ENCODE results near the gene PLAAT5.
"Not testable (repeated sequence)": the region's sequence is repeated elsewhere in the genome, so short reads cannot be mapped to it uniquely, and the experiment has no call there.

The PLAAT5 gene

DNA sequence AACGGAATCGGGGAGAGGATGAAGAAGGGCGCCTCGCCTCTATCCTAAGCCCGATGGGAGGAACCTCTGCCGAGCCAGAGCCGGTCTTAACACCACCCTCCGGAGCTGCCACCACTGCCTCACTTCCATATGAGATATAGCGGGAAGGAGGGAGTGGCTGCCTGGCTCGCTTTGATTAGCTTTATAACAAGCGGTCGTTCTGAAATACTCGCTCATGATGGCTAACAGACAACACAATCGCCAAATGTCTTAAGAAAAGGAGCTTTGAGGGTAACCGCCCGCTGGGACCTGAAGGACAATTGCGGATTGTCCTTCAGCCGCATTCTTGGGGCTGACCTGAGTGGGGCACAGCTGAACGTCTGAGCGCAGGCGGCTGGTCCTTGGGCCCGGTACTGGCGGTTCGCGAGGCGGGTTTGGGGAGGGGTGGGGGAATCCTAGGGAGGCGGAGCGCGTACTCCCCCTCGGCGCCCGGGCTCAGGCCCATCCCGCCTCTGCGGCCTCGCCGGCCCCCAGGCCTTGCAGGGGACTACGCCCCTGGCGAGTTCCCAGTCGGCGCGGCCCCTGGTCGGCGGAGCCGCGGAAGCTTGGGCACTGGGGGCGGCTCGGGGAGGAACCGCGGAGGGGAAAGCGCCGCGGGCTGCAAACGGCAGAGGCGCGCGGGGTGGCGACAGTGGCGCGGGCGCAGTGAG lies at the start of gene PLAAT5:
TSS of gene PLAAT5 (minus strand) at position 617 of the 689 bp plus-strand sequence. CDS start at position 484, 133 bp downstream.
- Histone ChIP-seq H3K36me3 (ENCODE audit: control insufficient read depth, insufficient read depth, low read length) (no peaks in the 10 kb centered on the region), H3K27me3 (ENCODE audit: control insufficient read depth, insufficient read depth, low read length) (no peaks in the 10 kb centered on the region), H3K9ac (ENCODE audit: low read depth, low read length) (peak within 1 kb of the TSS; percentile 86), H3K4me3 (ENCODE audit: low read depth, low read length) (peak within 1 kb of the TSS; percentile 70), H3K9me3 (ENCODE audit: control insufficient read depth, insufficient read depth, low read length) (peaks cover 4% of the 10 kb centered on the region), H3K4me1 (ENCODE audit: control insufficient read depth, insufficient read depth, low read length) (peaks cover 14% of the 10 kb centered on the region)

GRCh38 chr11:63537293-63538101 lies 46.5 kb upstream of the PLAAT5 start:
- H3K4me1 ChIP-seq (ENCODE audit: control insufficient read depth, insufficient read depth, low read length), result peaks cover 12% of the 10 kb centered on the region
- no peaks in the 10 kb centered on the region for H3K27me3 ChIP-seq (ENCODE audit: control insufficient read depth, insufficient read depth, low read length)
- no peak overlapping the region for H3K4me3 ChIP-seq (ENCODE audit: low read depth, low read length)
- H3K36me3 ChIP-seq (ENCODE audit: control insufficient read depth, insufficient read depth, low read length), result no peaks in the 10 kb centered on the region
- no peaks in the 10 kb centered on the region for H3K9me3 ChIP-seq (ENCODE audit: control insufficient read depth, insufficient read depth, low read length)
- H3K9ac ChIP-seq (ENCODE audit: low read depth, low read length), result no peak overlapping the region

DNA sequence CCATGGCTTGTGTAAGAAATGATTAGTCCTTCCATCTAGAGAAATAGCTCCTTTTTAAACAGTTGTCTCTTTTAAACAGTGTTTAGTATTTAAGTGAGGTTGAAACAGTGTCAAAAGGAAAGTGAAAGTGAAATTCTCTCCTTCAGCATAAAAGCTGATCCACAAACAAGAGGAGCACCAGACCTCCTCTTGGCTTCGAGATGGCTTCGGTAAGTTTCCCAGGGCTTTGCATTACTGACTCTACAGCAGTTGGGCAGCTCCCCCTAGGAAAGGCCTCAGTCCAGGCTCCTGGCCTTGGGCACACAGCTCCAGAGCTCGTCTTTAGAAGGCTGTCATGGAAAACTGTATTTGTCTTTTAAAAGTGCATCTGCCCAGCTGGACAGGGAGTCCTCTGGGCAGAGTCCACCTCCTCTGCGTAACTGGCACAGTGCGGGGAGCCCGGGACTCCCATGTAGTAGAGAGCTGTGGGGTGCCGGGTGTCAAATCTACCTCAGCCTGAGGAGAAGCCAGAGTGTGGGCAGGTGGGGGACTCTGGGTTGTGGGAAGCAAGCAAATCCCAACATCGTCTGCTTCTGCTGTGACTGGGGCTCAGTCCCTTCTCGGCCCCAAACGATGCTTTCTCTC lies 45.8 kb upstream of the PLAAT5 start, which contains the start of gene PLAAT4:
TSS of gene PLAAT4 (plus strand) at position 140 of the 624 bp plus-strand sequence. CDS start at position 201, 61 bp downstream.
- Histone ChIP-seq H3K4me3 (ENCODE audit: low read depth, low read length) (no peak within 1 kb of the TSS), H3K9ac (ENCODE audit: low read depth, low read length) (no peak within 1 kb of the TSS), H3K27me3 (ENCODE audit: control insufficient read depth, insufficient read depth, low read length) (no peaks in the 10 kb centered on the region), H3K36me3 (ENCODE audit: control insufficient read depth, insufficient read depth, low read length) (no peaks in the 10 kb centered on the region), H3K4me1 (ENCODE audit: control insufficient read depth, insufficient read depth, low read length) (peaks cover 17% of the 10 kb centered on the region), H3K9me3 (ENCODE audit: control insufficient read depth, insufficient read depth, low read length) (no peaks in the 10 kb centered on the region)

DNA sequence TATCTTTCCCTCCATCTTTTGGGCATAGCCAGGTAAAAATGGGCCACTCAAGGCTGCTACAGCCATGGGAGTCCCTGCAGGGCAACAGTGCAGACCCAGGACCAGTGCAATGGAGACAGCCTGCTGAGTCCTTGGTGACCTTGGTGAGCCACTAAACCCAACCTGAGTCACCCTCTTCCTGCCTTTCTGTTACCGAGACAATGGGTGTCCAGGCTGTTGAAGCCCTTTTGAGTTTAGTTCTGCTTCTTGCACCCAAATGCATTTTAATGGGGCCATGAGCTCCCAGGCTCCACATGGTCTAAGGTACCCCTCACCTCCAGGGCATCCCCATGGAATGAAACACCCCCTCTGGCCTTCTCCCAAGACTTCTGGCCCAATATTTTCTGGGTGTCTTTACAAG lies 44.8 kb upstream of the PLAAT5 start:
- H3K4me3 ChIP-seq (ENCODE audit: low read depth, low read length), result no peak overlapping the region
- H3K9ac ChIP-seq (ENCODE audit: low read depth, low read length), result no peak overlapping the region
- no peaks in the 10 kb centered on the region for H3K36me3 ChIP-seq (ENCODE audit: control insufficient read depth, insufficient read depth, low read length)
- no peaks in the 10 kb centered on the region for H3K9me3 ChIP-seq (ENCODE audit: control insufficient read depth, insufficient read depth, low read length)
- H3K4me1 ChIP-seq (ENCODE audit: control insufficient read depth, insufficient read depth, low read length), result peaks cover 22% of the 10 kb centered on the region
- no peaks in the 10 kb centered on the region for H3K27me3 ChIP-seq (ENCODE audit: control insufficient read depth, insufficient read depth, low read length)

GRCh38 chr11:63534895-63535461 lies 44.0 kb upstream of the PLAAT5 start:
- Histone ChIP-seq H3K4me1 (ENCODE audit: control insufficient read depth, insufficient read depth, low read length) (peaks cover 24% of the 10 kb centered on the region), H3K9me3 (ENCODE audit: control insufficient read depth, insufficient read depth, low read length) (no peaks in the 10 kb centered on the region), H3K9ac (ENCODE audit: low read depth, low read length) (no peak overlapping the region), H3K36me3 (ENCODE audit: control insufficient read depth, insufficient read depth, low read length) (no peaks in the 10 kb centered on the region), H3K27me3 (ENCODE audit: control insufficient read depth, insufficient read depth, low read length) (no peaks in the 10 kb centered on the region), H3K4me3 (ENCODE audit: low read depth, low read length) (no peak overlapping the region)

DNA sequence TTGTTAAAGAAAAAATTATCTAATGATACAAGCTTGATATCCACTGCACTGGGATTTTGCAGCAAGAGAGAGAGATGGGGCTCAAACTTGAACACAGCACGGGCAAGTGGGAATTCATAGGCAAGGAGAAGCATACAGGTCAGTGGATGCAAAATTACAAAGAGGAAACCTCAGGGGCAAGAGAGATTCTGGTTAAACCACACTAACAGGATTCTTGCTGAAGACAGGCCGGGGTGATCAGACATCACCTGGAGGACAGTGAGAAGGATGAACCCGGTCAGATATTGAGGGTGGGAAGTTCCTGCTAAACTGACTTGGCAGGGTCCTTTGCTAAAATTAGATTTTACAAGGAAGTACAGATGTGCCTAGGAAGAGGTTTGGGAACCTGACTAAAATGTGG lies 43.1 kb upstream of the PLAAT5 start:
- peaks cover 30% of the 10 kb centered on the region for H3K4me1 ChIP-seq (ENCODE audit: control insufficient read depth, insufficient read depth, low read length)
- H3K36me3 ChIP-seq (ENCODE audit: control insufficient read depth, insufficient read depth, low read length), result no peaks in the 10 kb centered on the region
- no peaks in the 10 kb centered on the region for H3K27me3 ChIP-seq (ENCODE audit: control insufficient read depth, insufficient read depth, low read length)
- H3K9ac ChIP-seq (ENCODE audit: low read depth, low read length), result no peak overlapping the region
- H3K9me3 ChIP-seq (ENCODE audit: control insufficient read depth, insufficient read depth, low read length), result no peaks in the 10 kb centered on the region
- no peak overlapping the region for H3K4me3 ChIP-seq (ENCODE audit: low read depth, low read length)

GRCh38 chr11:63532799-63533475 lies 42.0 kb upstream of the PLAAT5 start:
- Histone ChIP-seq H3K36me3 (ENCODE audit: control insufficient read depth, insufficient read depth, low read length) (no peaks in the 10 kb centered on the region), H3K4me1 (ENCODE audit: control insufficient read depth, insufficient read depth, low read length) (peaks cover 34% of the 10 kb centered on the region), H3K4me3 (ENCODE audit: low read depth, low read length) (no peak overlapping the region), H3K9me3 (ENCODE audit: control insufficient read depth, insufficient read depth, low read length) (no peaks in the 10 kb centered on the region), H3K27me3 (ENCODE audit: control insufficient read depth, insufficient read depth, low read length) (no peaks in the 10 kb centered on the region), H3K9ac (ENCODE audit: low read depth, low read length) (peak overlapping the region; percentile 5)

DNA sequence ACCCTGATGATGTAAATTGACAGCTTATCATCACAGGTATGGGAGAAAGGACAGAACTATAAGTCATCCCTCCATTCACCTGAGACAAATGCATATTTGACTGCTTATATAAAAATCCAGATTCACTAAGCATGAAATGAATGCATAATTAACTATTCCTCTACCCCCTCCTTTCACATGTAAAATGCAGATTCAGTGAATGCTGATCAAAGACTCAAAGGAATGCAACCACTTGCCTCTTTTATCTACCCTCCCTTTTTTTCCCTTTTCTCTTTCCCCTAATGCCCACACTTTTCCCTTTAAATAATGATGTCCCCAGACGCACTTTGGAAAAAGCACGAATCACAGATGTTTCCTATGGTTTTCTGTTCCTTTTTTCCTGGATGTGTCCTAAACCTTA lies 41.1 kb upstream of the PLAAT5 start:
- H3K36me3 ChIP-seq (ENCODE audit: control insufficient read depth, insufficient read depth, low read length), result no peaks in the 10 kb centered on the region
- H3K27me3 ChIP-seq (ENCODE audit: control insufficient read depth, insufficient read depth, low read length), result no peaks in the 10 kb centered on the region
- H3K9ac ChIP-seq (ENCODE audit: low read depth, low read length), result peak overlapping the region; percentile 19
- peaks cover 40% of the 10 kb centered on the region for H3K4me1 ChIP-seq (ENCODE audit: control insufficient read depth, insufficient read depth, low read length)
- no peaks in the 10 kb centered on the region for H3K9me3 ChIP-seq (ENCODE audit: control insufficient read depth, insufficient read depth, low read length)
- H3K4me3 ChIP-seq (ENCODE audit: low read depth, low read length), result peak overlapping the region; percentile 10

DNA sequence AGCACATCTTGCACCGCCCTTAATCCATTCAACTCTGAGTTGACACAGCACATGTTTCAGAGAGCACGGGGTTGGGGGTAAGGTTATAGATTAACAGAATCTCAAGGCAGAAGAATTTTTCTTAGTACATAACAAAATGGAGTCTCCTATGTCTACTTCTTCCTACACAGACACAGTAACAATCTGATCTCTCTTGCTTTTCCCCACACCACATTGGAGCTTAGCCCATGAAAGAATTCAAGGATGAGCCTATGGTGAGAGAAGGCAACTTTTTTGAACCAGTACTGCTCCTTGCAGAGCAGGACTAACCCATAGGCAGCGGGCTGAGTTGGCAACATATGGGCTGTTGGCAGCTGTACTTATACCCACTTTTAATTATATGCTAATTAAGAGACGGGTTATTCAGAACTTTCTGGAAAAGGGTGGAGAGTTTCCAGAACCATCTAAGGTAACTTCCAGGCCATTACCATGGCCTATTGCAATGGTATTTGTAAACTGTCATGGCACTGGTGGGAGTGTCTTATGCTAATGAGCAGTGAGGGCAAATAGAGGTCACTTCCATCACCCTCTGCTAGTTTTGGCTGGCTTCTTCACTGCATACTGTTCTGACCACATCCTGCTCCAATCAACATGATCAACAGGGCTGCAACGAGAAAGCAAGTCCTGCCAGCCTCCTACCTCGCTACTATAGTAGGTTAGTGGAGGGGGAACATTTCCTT lies 40.3 kb upstream of the PLAAT5 start:
- H3K27me3 ChIP-seq (ENCODE audit: control insufficient read depth, insufficient read depth, low read length); H3K9me3 ChIP-seq (ENCODE audit: control insufficient read depth, insufficient read depth, low read length); H3K36me3 ChIP-seq (ENCODE audit: control insufficient read depth, insufficient read depth, low read length); H3K4me3 ChIP-seq (ENCODE audit: low read depth, low read length): not testable (repeated sequence)
- peak overlapping the region; percentile 70 for H3K9ac ChIP-seq (ENCODE audit: low read depth, low read length)
- peaks cover 40% of the 10 kb centered on the region for H3K4me1 ChIP-seq (ENCODE audit: control insufficient read depth, insufficient read depth, low read length)

GRCh38 chr11:63530021-63530420 lies 39.1 kb upstream of the PLAAT5 start:
- Histone ChIP-seq H3K4me1 (ENCODE audit: control insufficient read depth, insufficient read depth, low read length) (peaks cover 40% of the 10 kb centered on the region), H3K27me3 (ENCODE audit: control insufficient read depth, insufficient read depth, low read length) (no peaks in the 10 kb centered on the region), H3K9ac (ENCODE audit: low read depth, low read length) (peak overlapping the region; percentile 86), H3K9me3 (ENCODE audit: control insufficient read depth, insufficient read depth, low read length) (no peaks in the 10 kb centered on the region), H3K4me3 (ENCODE audit: low read depth, low read length) (peak overlapping the region; percentile 36), H3K36me3 (ENCODE audit: control insufficient read depth, insufficient read depth, low read length) (no peaks in the 10 kb centered on the region)

GRCh38 chr11:63529373-63529772 lies 38.4 kb upstream of the PLAAT5 start:
- Histone ChIP-seq H3K4me1 (ENCODE audit: control insufficient read depth, insufficient read depth, low read length) (peaks cover 40% of the 10 kb centered on the region), H3K4me3 (ENCODE audit: low read depth, low read length) (peak overlapping the region; percentile 36), H3K9ac (ENCODE audit: low read depth, low read length) (peak overlapping the region; percentile 86)
- H3K36me3 ChIP-seq (ENCODE audit: control insufficient read depth, insufficient read depth, low read length); H3K27me3 ChIP-seq (ENCODE audit: control insufficient read depth, insufficient read depth, low read length); H3K9me3 ChIP-seq (ENCODE audit: control insufficient read depth, insufficient read depth, low read length): not testable (repeated sequence)

Data from iPS-15b (cell line).